HCEC 1CT (cell line): ENCODE results near the gene BCAS1.
"Not testable (repeated sequence)": the region's sequence is repeated elsewhere in the genome, so short reads cannot be mapped to it uniquely, and the experiment has no call there.

ENCODE experiments used
- DNase-seq: peaks from one replicate; pipeline ENCODE4 v3.0.0-alpha.2; 2017

BCAS1 gene

GRCh38 chr20:53939572-53940359 lies 130.6 kb downstream of the BCAS1 start:
- peak; percentile 94 for DNase-seq

GRCh38 chr20:53939190-53939571 lies 131.2 kb downstream of the BCAS1 start:
- no peak for DNase-seq

GRCh38 chr20:53938739-53939138 lies 131.7 kb downstream of the BCAS1 start:
- no peak for DNase-seq

- no peak for DNase-seq
These were observed 132.4 kb downstream of the BCAS1 start for GRCh38 chr20:53937929-53938367.

- no peak for DNase-seq
These were observed 133.1 kb downstream of the BCAS1 start for GRCh38 chr20:53937339-53937741.

GRCh38 chr20:53935344-53936084 lies 134.9 kb downstream of the BCAS1 start:
- DNase-seq = no peak

- DNase-seq = peak; percentile 90
These were observed 135.7 kb downstream of the BCAS1 start for GRCh38 chr20:53934421-53935343.

GRCh38 chr20:53933232-53933846 lies 137.1 kb downstream of the BCAS1 start:
- DNase-seq = no peak

- not testable (repeated sequence) for DNase-seq
These were observed 137.7 kb downstream of the BCAS1 start for GRCh38 chr20:53932655-53933192.

- DNase-seq = no peak
These were observed 138.8 kb downstream of the BCAS1 start for GRCh38 chr20:53931597-53931996.

- peak; percentile 60 for DNase-seq
These were observed 139.5 kb downstream of the BCAS1 start for GRCh38 chr20:53930651-53931504.

- no peak for DNase-seq
These were observed 140.3 kb downstream of the BCAS1 start for GRCh38 chr20:53929974-53930650.

GRCh38 chr20:53929399-53929798 lies 141.0 kb downstream of the BCAS1 start:
- no peak for DNase-seq

GRCh38 chr20:53927990-53928389 lies 142.4 kb downstream of the BCAS1 start:
- DNase-seq = no peak

GRCh38 chr20:53926428-53927028 lies 143.9 kb downstream of the BCAS1 start:
- DNase-seq = peak; percentile 98

GRCh38 chr20:53925651-53926401 lies 144.6 kb downstream of the BCAS1 start:
- no peak for DNase-seq

- no peak for DNase-seq
These were observed 146.6 kb downstream of the BCAS1 start for GRCh38 chr20:53923566-53924369.

GRCh38 chr20:53922901-53923314 lies 147.5 kb downstream of the BCAS1 start:
- DNase-seq = no peak
